Stimulated activated CD8-positive, alpha-beta memory T cell treated with anti-CD3 and anti-CD28 coated beads, Interleukin-4, amount 100 ng/mL, for 24 hours (primary cell): Measurements from ENCODE around the gene MCL1.

Experiments used
- DNase-seq: peaks from one replicate; pipeline ENCODE4 v3.0.0-alpha.2; 2020; ENCODE audit warnings: low read depth

MCL1 gene

GRCh38 chr1:150555971-150556865, 23.2 kb downstream of the MCL1 start:
- DNase-seq = no peak

- no peak for DNase-seq
Measured at GRCh38 chr1:150555198-150555970, 24.0 kb downstream of the MCL1 start.

- DNase-seq = no peak
Measured at GRCh38 chr1:150554086-150554452, 25.3 kb downstream of the MCL1 start.

GRCh38 chr1:150553392-150554085, 25.9 kb downstream of the MCL1 start:
- no peak for DNase-seq

GRCh38 chr1:150552911-150553289, 26.5 kb downstream of the MCL1 start:
- DNase-seq = no peak

GRCh38 chr1:150552128-150552910, 27.1 kb downstream of the MCL1 start:
- no peak for DNase-seq

GRCh38 chr1:150551784-150552127, 27.7 kb downstream of the MCL1 start:
- DNase-seq = no peak

GRCh38 chr1:150551051-150551783, 28.2 kb downstream of the MCL1 start:
- no peak for DNase-seq

GRCh38 chr1:150550222-150551050, 29.0 kb downstream of the MCL1 start:
- DNase-seq = no peak

- no peak for DNase-seq
Measured at GRCh38 chr1:150549496-150550221, 29.8 kb downstream of the MCL1 start.

- DNase-seq = no peak
Measured at GRCh38 chr1:150548632-150549495, 30.5 kb downstream of the MCL1 start, which contains the start of gene ADAMTSL4. TSS of gene ADAMTSL4 (plus strand) at chr1:150549408. CDS start at chr1:150552289, 2,881 bp downstream.

GRCh38 chr1:150548324-150548631, 31.1 kb downstream of the MCL1 start:
- no peak for DNase-seq

- DNase-seq = no peak
Measured at GRCh38 chr1:150546294-150546937, 33.0 kb downstream of the MCL1 start.

GRCh38 chr1:150545486-150546032, 33.9 kb downstream of the MCL1 start:
- DNase-seq = no peak

GRCh38 chr1:150544204-150544603, 35.2 kb downstream of the MCL1 start:
- DNase-seq = no peak

GRCh38 chr1:150543500-150544143, 35.8 kb downstream of the MCL1 start:
- DNase-seq = no peak
